GM20000 (cell line): ENCODE results near the gene SPOCD1.

ENCODE experiments used
- DNase-seq: peaks from one replicate; pipeline ENCODE4 v3.0.0; 2012; ENCODE audit warnings: low spot score
- TF ChIP-seq, protein P1 (sequence below): IDR thresholded peaks from 2 replicates; pipeline ENCODE4 v1.5.1; 2012; ENCODE audit warnings: mild to moderate bottlenecking, control low read depth; ENCODE audit errors: extremely low read depth, missing control alignments

SPOCD1 gene

GRCh38 chr1:31799196-31799894 lies 16.5 kb downstream of the SPOCD1 start:
- DNase-seq = no peak
- TF ChIP-seq, protein P1, sequence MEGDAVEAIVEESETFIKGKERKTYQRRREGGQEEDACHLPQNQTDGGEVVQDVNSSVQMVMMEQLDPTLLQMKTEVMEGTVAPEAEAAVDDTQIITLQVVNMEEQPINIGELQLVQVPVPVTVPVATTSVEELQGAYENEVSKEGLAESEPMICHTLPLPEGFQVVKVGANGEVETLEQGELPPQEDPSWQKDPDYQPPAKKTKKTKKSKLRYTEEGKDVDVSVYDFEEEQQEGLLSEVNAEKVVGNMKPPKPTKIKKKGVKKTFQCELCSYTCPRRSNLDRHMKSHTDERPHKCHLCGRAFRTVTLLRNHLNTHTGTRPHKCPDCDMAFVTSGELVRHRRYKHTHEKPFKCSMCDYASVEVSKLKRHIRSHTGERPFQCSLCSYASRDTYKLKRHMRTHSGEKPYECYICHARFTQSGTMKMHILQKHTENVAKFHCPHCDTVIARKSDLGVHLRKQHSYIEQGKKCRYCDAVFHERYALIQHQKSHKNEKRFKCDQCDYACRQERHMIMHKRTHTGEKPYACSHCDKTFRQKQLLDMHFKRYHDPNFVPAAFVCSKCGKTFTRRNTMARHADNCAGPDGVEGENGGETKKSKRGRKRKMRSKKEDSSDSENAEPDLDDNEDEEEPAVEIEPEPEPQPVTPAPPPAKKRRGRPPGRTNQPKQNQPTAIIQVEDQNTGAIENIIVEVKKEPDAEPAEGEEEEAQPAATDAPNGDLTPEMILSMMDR = no peak

DNA sequence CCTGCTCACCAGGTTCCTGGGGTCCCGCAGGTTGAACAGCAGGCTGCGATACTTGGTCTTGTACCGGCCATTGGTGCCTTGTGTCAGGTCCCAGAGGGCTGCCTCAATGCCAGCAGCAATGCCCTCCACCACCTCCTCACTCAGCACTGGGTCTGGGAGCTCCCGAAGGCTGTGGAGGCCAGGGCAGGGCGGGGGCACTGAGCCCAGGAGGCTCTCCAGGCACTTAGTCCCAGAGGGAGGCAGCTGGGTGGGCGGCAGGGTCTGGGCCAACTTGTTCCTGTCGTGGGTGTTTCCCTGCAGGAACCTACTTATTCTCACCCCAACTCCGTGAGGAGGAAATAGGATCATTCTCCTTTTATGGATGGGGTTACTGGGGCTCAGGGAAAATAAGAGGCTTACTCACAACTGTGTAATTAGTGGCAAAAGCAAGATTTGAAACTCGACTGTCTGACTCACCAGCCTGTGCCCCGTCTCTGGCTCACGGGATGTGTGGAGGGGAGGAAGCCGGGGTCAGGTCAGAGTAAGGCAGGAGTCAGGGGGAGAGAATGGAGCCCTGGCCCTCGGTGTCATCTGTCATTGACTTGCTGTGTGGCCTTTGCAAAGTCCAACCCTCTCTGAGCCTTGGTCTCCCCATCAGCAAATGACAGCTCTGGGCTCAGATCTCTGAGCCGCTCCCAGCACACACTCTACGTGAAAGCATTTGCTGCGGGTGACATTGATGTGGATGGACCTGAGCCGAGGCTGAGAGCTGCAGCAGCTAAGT lies 17.2 kb downstream of the SPOCD1 start:
- DNase-seq = no peak
- TF ChIP-seq, protein P1 = no peak

DNA sequence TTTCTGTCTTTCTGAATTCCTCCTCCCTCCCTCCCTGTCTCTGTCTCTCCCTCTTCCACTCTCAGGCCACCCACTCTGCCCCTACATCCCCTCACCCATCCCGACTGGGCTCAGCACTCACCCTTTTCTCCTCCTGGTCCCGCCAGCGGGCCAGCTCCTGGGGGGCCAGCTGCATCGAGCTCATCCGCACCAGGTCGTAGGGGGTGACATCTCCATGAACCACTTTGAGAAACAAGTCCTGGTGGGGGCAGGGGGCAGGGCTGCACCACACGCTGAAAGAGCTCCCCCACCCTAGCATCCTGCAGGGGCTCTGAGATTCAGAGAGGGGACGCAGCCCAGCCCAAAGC lies 17.8 kb downstream of the SPOCD1 start:
- TF ChIP-seq, protein P1 = no peak
- no peak for DNase-seq

- TF ChIP-seq, protein P1 = no peak
- no peak for DNase-seq
Measured at GRCh38 chr1:31797216-31797615, 18.6 kb downstream of the SPOCD1 start.

DNA sequence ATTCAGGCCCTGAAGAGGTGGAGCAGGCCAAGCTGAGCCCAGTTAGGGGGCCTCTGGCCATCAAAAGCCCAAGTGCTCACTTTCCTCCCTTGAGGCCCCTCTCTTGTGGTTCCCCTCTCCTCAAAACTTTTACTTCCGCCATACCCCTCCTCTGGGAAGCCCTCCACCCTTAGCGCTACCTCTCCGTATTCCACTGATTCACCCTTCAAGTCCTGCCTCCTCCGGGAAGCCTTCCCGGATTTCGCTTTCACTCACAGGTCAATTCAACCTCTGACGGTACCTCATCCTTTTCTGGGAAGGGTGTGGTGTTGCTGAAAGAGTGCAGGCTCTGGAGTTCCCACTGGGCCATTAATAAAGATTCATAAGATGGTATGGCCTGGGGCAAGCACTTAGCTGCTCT lies 19.1 kb downstream of the SPOCD1 start:
- no peak for DNase-seq
- TF ChIP-seq, protein P1 = no peak

DNA sequence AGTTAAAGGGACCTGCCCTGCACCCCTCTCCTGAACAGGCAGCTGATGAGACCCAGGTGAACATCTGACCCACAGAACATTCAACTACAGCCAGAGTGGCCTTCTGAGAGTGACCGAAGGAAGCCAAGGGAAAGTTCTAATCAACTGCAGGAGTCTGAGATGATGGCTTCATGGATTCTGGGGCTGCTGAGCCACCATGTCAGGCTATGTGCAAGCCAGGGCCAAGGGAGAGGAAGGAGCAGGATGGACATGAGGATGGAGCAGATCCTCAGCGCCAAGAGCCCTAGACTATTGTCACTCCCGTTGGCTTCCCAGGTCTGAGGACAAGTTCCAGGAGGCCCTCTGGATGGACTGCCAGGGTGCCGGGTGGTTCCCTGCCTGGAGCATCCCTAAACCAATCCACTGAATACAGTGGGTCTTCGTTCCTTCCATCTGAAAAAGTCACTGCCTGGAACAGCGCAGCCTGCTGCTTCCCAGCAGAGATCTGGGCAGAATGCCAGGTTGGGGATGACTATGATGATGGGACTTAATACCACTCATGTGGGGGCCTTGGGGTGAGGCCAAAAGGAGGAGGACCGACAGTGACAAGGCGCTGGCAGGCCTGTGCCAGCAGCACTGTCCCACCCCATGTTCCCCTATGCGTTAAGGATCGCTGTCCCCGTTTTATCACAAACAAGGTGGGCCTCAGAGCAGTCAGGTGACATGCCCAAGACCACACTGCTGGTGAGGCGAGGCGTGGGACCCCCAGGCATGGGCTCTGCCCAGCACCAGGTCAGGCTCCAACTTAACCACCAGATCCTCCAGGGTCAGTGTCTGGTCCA lies 19.8 kb downstream of the SPOCD1 start:
- DNase-seq = no peak
- TF ChIP-seq, protein P1 = no peak
